GM19328 (cell line): ENCODE measurements around the gene ALG5.

Experiments
- ATAC-seq: cut with Tn5 transposase; IDR thresholded peaks from one replicate; pipeline ENCODE4 v1.9.1; 2021; ENCODE audit warnings: mild to moderate bottlenecking, moderate library complexity; ENCODE audit not compliant: unreplicated experiment

ALG5 gene

GRCh38 chr13:36981156-36981743 lies 17.9 kb downstream of the ALG5 start:
- no peak for ATAC-seq

- ATAC-seq: no peak
Measured at GRCh38 chr13:36979361-36980050, 19.6 kb downstream of the ALG5 start.

GRCh38 chr13:36975172-36975571 lies 24.0 kb downstream of the ALG5 start:
- no peak for ATAC-seq

GRCh38 chr13:36973621-36974295 lies 25.4 kb downstream of the ALG5 start:
- peak; percentile 67 for ATAC-seq

- no peak for ATAC-seq
Measured at GRCh38 chr13:36973009-36973408, 26.1 kb downstream of the ALG5 start.

GRCh38 chr13:36966404-36966803 lies 32.7 kb downstream of the ALG5 start:
- no peak for ATAC-seq

GRCh38 chr13:36965767-36966166 lies 33.4 kb downstream of the ALG5 start:
- ATAC-seq: no peak

GRCh38 chr13:36959456-36960116 lies 39.6 kb downstream of the ALG5 start:
- no peak for ATAC-seq

GRCh38 chr13:36954542-36954941 lies 44.6 kb downstream of the ALG5 start:
- no peak for ATAC-seq

GRCh38 chr13:36950920-36951319 lies 48.2 kb downstream of the ALG5 start:
- ATAC-seq: no peak

GRCh38 chr13:36950330-36950729 lies 48.8 kb downstream of the ALG5 start:
- no peak for ATAC-seq

GRCh38 chr13:36945078-36945477 lies 54.1 kb downstream of the ALG5 start:
- ATAC-seq: no peak

- no peak for ATAC-seq
Measured at GRCh38 chr13:36925603-36926002, 73.5 kb downstream of the ALG5 start.

GRCh38 chr13:36924001-36924400 lies 75.1 kb downstream of the ALG5 start:
- no peak for ATAC-seq

GRCh38 chr13:36921631-36922301 lies 77.4 kb downstream of the ALG5 start:
- ATAC-seq: no peak

- no peak for ATAC-seq
Measured at GRCh38 chr13:36920616-36921185, 78.4 kb downstream of the ALG5 start.

GRCh38 chr13:36919833-36920615 lies 79.1 kb downstream of the ALG5 start, which contains the start of gene SMAD9:
Gene SMAD9, minus strand, starts transcription at chr13:36920238. Its CDS starts 40,549 bp downstream, at chr13:36879689.
- ATAC-seq: peak; percentile 45

GRCh38 chr13:36919171-36919832 lies 79.8 kb downstream of the ALG5 start:
- no peak for ATAC-seq
